ENCODE measurements around the gene LHFPL5. TPM values are rescaled to one million over a fixed set of nuclear protein-coding genes. Genes with fewer than 3 reads are reported as not detected.

Gene LHFPL5
- total RNA-seq, 1 experiment from 2014 or later: 0.71 TPM

GRCh38 chr6:35852994-35853393 lies 47.8 kb downstream of the LHFPL5 start:
- Histone ChIP-seq H3K9ac (ENCODE audit: low read length) (no peak overlapping the region), H3K79me2 (ENCODE audit: insufficient read depth, low read length) (peaks cover 22% of the 10 kb centered on the region; the same call in 1 of the 2 replicates), H3K9me2 (ENCODE audit: insufficient read depth) (no peaks in the 10 kb centered on the region), H3K27me3 (ENCODE audit: insufficient read depth, low read length) (no peaks in the 10 kb centered on the region), H2AFZ (ENCODE audit: low read depth, low read length, poor library complexity, severe bottlenecking) (no peak overlapping the region), H3K4me1 (ENCODE audit: control insufficient read depth in 1 of 2, insufficient read depth in 2 of 2, low read length in 2 of 2) (no peaks in the 10 kb centered on the region), H3K4me3 (replicated peaks in 1 of 2; ENCODE audit: low read depth in 1 of 2, low read length in 2 of 2) (no peak overlapping the region), H3K27ac (ENCODE audit: low read depth, low read length) (no peak overlapping the region), H4K20me1 (ENCODE audit: insufficient read depth) (no peaks in the 10 kb centered on the region), H3K9me3 (ENCODE audit: control insufficient read depth in 1 of 2, insufficient read depth in 1 of 2, low read depth in 1 of 2, low read length in 2 of 2) (no peaks in the 10 kb centered on the region), H3K36me3 (ENCODE audit: control insufficient read depth in 1 of 2, insufficient read depth in 2 of 2, low read length in 2 of 2) (peaks cover 59 to 74% of the 10 kb centered on the region in 2 experiments), H3K4me2 (ENCODE audit: low read length) (no peak overlapping the region)
- TF ChIP-seq JUND (IDR thresholded peaks at IDR 0.05) (no peak), MAX (IDR thresholded peaks at IDR 0.05) (no peak), FOSL1 (IDR thresholded peaks at IDR 0.05; ENCODE audit: low read depth) (no peak), ELF1 (IDR thresholded peaks at IDR 0.05; ENCODE audit: borderline replicate concordance, low read depth) (no peak), ZNF274 (IDR thresholded peaks at IDR 0.05; ENCODE audit: low read depth, low read length) (no peak), POLR2A (IDR thresholded peaks at IDR 0.05; ENCODE audit: borderline replicate concordance, extremely low read depth, insufficient read depth, insufficient read length) (no peak), SRF (IDR thresholded peaks at IDR 0.05; ENCODE audit: low read depth) (no peak), EZH2 (IDR thresholded peaks at IDR 0.05) (no peak), ZBTB33 (IDR thresholded peaks at IDR 0.05; ENCODE audit: extremely low read depth, insufficient replicate concordance, low read length) (no peak)
- BruUV-seq (replicated peaks): no TSS peak
- intact Hi-C loops (cut with micrococcal nuclease): no loop called here
- ChIA-PET POLR2A (no interaction called here), CTCF (no interaction called here), RAD21 (ENCODE audit: low non-redundant PET in 1 of 2, low total read pairs in 2 of 2, uncharacterized antibody in 2 of 2, unreplicated experiment in 2 of 2) (no interaction called here)
- no peak for ATAC-seq
- DNase-seq (ENCODE audit: low read depth, low spot score): no peak

- Histone ChIP-seq H3K27me3 (ENCODE audit: insufficient read depth, low read length) (no peaks in the 10 kb centered on the region), H3K4me3 (replicated peaks in 1 of 2; ENCODE audit: low read depth in 1 of 2, low read length in 2 of 2) (no peak overlapping the region), H3K27ac (ENCODE audit: low read depth, low read length) (no peak overlapping the region), H4K20me1 (ENCODE audit: insufficient read depth) (no peaks in the 10 kb centered on the region), H3K36me3 (ENCODE audit: control insufficient read depth in 1 of 2, insufficient read depth in 2 of 2, low read length in 2 of 2) (peaks cover 68 to 72% of the 10 kb centered on the region in 2 experiments), H3K9ac (ENCODE audit: low read length) (no peak overlapping the region), H3K4me2 (ENCODE audit: low read length) (no peak overlapping the region), H2AFZ (ENCODE audit: low read depth, low read length, poor library complexity, severe bottlenecking) (no peak overlapping the region), H3K9me3 (ENCODE audit: control insufficient read depth in 1 of 2, insufficient read depth in 1 of 2, low read depth in 1 of 2, low read length in 2 of 2) (no peaks in the 10 kb centered on the region), H3K4me1 (ENCODE audit: control insufficient read depth in 1 of 2, insufficient read depth in 2 of 2, low read length in 2 of 2) (no peaks in the 10 kb centered on the region), H3K9me2 (ENCODE audit: insufficient read depth) (no peaks in the 10 kb centered on the region), H3K79me2 (ENCODE audit: insufficient read depth, low read length) (peaks cover 6% of the 10 kb centered on the region)
- POLR2A ChIA-PET: no interaction called here
- intact Hi-C loops (cut with micrococcal nuclease): no loop called here
- ATAC-seq: no peak
- no peak for DNase-seq (ENCODE audit: low read depth, low spot score)
- BruUV-seq (replicated peaks): no TSS peak
- RAD21 ChIA-PET (ENCODE audit: low non-redundant PET in 1 of 2, low total read pairs in 2 of 2, uncharacterized antibody in 2 of 2, unreplicated experiment in 2 of 2): no interaction called here
- CTCF ChIA-PET: no interaction called here
- TF ChIP-seq SIN3A (IDR thresholded peaks at IDR 0.05; ENCODE audit: low read depth): no peak
- TF ChIP-seq SP1 (IDR thresholded peaks at IDR 0.05; ENCODE audit: low read depth): no peak
- no peak for TF ChIP-seq EZH2phosphoT487 (IDR thresholded peaks at IDR 0.05; ENCODE audit: borderline replicate concordance)
- no peak for TF ChIP-seq EZH2 (IDR thresholded peaks at IDR 0.05)
- no peak for TF ChIP-seq MAX (IDR thresholded peaks at IDR 0.05)
- TF ChIP-seq CTCF (IDR thresholded peaks at IDR 0.05 in 2 of 3, conservative IDR thresholded peaks at IDR 0.05 in 1 of 3; ENCODE audit: borderline replicate concordance in 1 of 3, insufficient read depth in 1 of 3, low read depth in 2 of 3, low read length in 2 of 3): no peak
- TF ChIP-seq ZBTB33 (IDR thresholded peaks at IDR 0.05; ENCODE audit: extremely low read depth, insufficient replicate concordance, low read length): no peak
- TF ChIP-seq ZNF274 (IDR thresholded peaks at IDR 0.05; ENCODE audit: low read depth, low read length): no peak
- no peak for TF ChIP-seq JUND (IDR thresholded peaks at IDR 0.05)
- no peak for TF ChIP-seq SRF (IDR thresholded peaks at IDR 0.05; ENCODE audit: low read depth)
- TF ChIP-seq FOSL1 (IDR thresholded peaks at IDR 0.05; ENCODE audit: low read depth): no peak
- no peak for TF ChIP-seq ZFX (IDR thresholded peaks at IDR 0.05)
Measured at GRCh38 chr6:35856250-35856649, 51.1 kb downstream of the LHFPL5 start.
